Breast epithelium (tissue), 3 donors: ENCODE data around the gene RAMP1.

ENCODE experiments used
- CTCF ChIP-seq, 3 donors: fragments of 450-650 bp; IDR thresholded peaks; one replicate each; pipeline ENCODE4 v1.5.1; 2016 to 2017; ENCODE audit warnings: antibody characterized with exemption in 3 of 3, mild to moderate bottlenecking in 3 of 3, moderate library complexity in 3 of 3
- POLR2A ChIP-seq: fragments of 450-650 bp; IDR thresholded peaks from one replicate; pipeline ENCODE4 v1.6.1; 2016; ENCODE audit warnings: antibody characterized with exemption, mild to moderate bottlenecking, moderate library complexity

GRCh38 chr2:237896507-237896892, 37.1 kb downstream of the RAMP1 start:
- TF ChIP-seq POLR2A = no peak
- no peak for TF ChIP-seq CTCF (IDR thresholded peaks at IDR 0.05)
